DOHH2 (cell line): ENCODE results near the gene CABLES1.

Source experiments
- H3F3A ChIP-seq: fragments of 200-600 bp; sonication (generic), shearing (Covaris generic); 2 replicates; pipeline ENCODE4 v1.6.0; 2016; ENCODE audit warnings: antibody characterized with exemption, mild to moderate bottlenecking; ENCODE audit not compliant: control insufficient read depth, insufficient read depth
- H3K27ac ChIP-seq: fragments of 200-600 bp; sonication (generic); 2 replicates; pipeline ENCODE4 v1.5.1; 2014; ENCODE audit warnings: low read depth, mild to moderate bottlenecking, low read length, moderate library complexity
- H3K27me3 ChIP-seq: fragments of 200-600 bp; sonication (generic); 2 replicates; pipeline ENCODE4 v1.6.1; 2014; ENCODE audit warnings: mild to moderate bottlenecking, low read length, mixed read lengths; ENCODE audit not compliant: control insufficient read depth
- H3K36me3 ChIP-seq: fragments of 200-600 bp; sonication (generic); 2 replicates; pipeline ENCODE4 v1.6.1; 2014; ENCODE audit warnings: mild to moderate bottlenecking, low read length, moderate library complexity, mixed read lengths; ENCODE audit not compliant: control insufficient read depth
- H3K4me1 ChIP-seq: fragments of 200-600 bp; sonication (generic); 2 replicates; pipeline ENCODE4 v1.6.1; 2014; ENCODE audit warnings: mild to moderate bottlenecking, low read length, mixed read lengths; ENCODE audit not compliant: control insufficient read depth
- H3K4me2 ChIP-seq: fragments of 200-600 bp; sonication (generic); 2 replicates; pipeline ENCODE4 v1.6.0; 2014; ENCODE audit warnings: mild to moderate bottlenecking, low read length, moderate library complexity
- H3K4me3 ChIP-seq: fragments of 200-600 bp; sonication (generic); 2 replicates; pipeline ENCODE4 v1.5.1; 2014; ENCODE audit warnings: mild to moderate bottlenecking, low read length, mixed read lengths
- H3K79me2 ChIP-seq: fragments of 200-600 bp; sonication (generic); 2 replicates; pipeline ENCODE4 v1.6.1; 2014; ENCODE audit warnings: mild to moderate bottlenecking, low read length, mixed read lengths; ENCODE audit not compliant: control insufficient read depth
- H3K9me2 ChIP-seq: fragments of 200-600 bp; sonication (generic); replicated peaks from 2 replicates; pipeline ENCODE4 v1.6.1; 2014; ENCODE audit warnings: mild to moderate bottlenecking, low read length, mixed read lengths; ENCODE audit not compliant: control insufficient read depth
- H3K9me3 ChIP-seq: fragments of 200-600 bp; sonication (generic); 2 replicates; pipeline ENCODE4 v1.6.1; 2014; ENCODE audit warnings: antibody characterized with exemption, low read length, mixed read lengths; ENCODE audit not compliant: control insufficient read depth, insufficient read depth
- H4K20me1 ChIP-seq: fragments of 200-600 bp; sonication (generic); 2 replicates; pipeline ENCODE4 v1.6.0; 2014; ENCODE audit warnings: low read depth, mild to moderate bottlenecking, antibody characterized with exemption, low read length, moderate library complexity; ENCODE audit not compliant: control insufficient read depth, insufficient read depth
- CTCF ChIP-seq: fragments of 200-600 bp; sonication (generic); IDR thresholded peaks from one replicate; pipeline ENCODE4 v1.5.1; 2014; ENCODE audit warnings: antibody characterized with exemption, mild to moderate bottlenecking, low read depth, low read length; ENCODE audit not compliant: poor library complexity, severe bottlenecking
- EZH2phosphoT487 ChIP-seq: fragments of 200-600 bp; sonication (generic); IDR thresholded peaks from 2 replicates; pipeline ENCODE4 v1.6.1; 2017; ENCODE audit warnings: borderline replicate concordance, mild to moderate bottlenecking, antibody characterized with exemption, low read length, moderate library complexity, mixed read lengths

Gene CABLES1

GRCh38 chr18:23247331-23247730, 112.0 kb downstream of the CABLES1 start:
- H3K4me2 ChIP-seq: no peak overlapping the region
- H3K27me3 ChIP-seq: no peaks in the 10 kb centered on the region
- no peak for TF ChIP-seq EZH2phosphoT487
- TF ChIP-seq CTCF: no peak
- no peaks in the 10 kb centered on the region for H3K9me2 ChIP-seq
- no peak overlapping the region for H3K27ac ChIP-seq
- no peak overlapping the region for H3K4me3 ChIP-seq
- peaks cover 9% of the 10 kb centered on the region for H3K4me1 ChIP-seq
- H3K79me2 ChIP-seq: no peaks in the 10 kb centered on the region
- no peaks in the 10 kb centered on the region for H3F3A ChIP-seq
- H3K36me3 ChIP-seq: no peaks in the 10 kb centered on the region
- no peaks in the 10 kb centered on the region for H4K20me1 ChIP-seq
- H3K9me3 ChIP-seq: no peaks in the 10 kb centered on the region

- Histone ChIP-seq H3K9me3 (no peaks in the 10 kb centered on the region), H3F3A (no peaks in the 10 kb centered on the region), H3K27ac (no peak overlapping the region), H3K4me3 (no peak overlapping the region), H3K4me1 (peaks cover 4% of the 10 kb centered on the region), H4K20me1 (no peaks in the 10 kb centered on the region), H3K4me2 (no peak overlapping the region), H3K79me2 (no peaks in the 10 kb centered on the region), H3K36me3 (no peaks in the 10 kb centered on the region), H3K9me2 (no peaks in the 10 kb centered on the region), H3K27me3 (no peaks in the 10 kb centered on the region)
- TF ChIP-seq EZH2phosphoT487: no peak
- TF ChIP-seq CTCF: no peak
Measured at GRCh38 chr18:23247896-23248295, 112.6 kb downstream of the CABLES1 start.

- Histone ChIP-seq H3K4me1 (peaks cover 6% of the 10 kb centered on the region), H3K27me3 (no peaks in the 10 kb centered on the region), H3K9me3 (no peaks in the 10 kb centered on the region), H4K20me1 (no peaks in the 10 kb centered on the region), H3K36me3 (no peaks in the 10 kb centered on the region), H3K4me3 (no peak overlapping the region), H3K79me2 (no peaks in the 10 kb centered on the region), H3K9me2 (no peaks in the 10 kb centered on the region), H3K27ac (no peak overlapping the region), H3K4me2 (no peak overlapping the region), H3F3A (no peaks in the 10 kb centered on the region)
- no peak for TF ChIP-seq CTCF
- no peak for TF ChIP-seq EZH2phosphoT487
Measured at GRCh38 chr18:23248826-23249225, 113.5 kb downstream of the CABLES1 start.

GRCh38 chr18:23249348-23249747, 114.1 kb downstream of the CABLES1 start:
- H4K20me1 ChIP-seq: no peaks in the 10 kb centered on the region

More at GRCh38 chr18:23249348-23249747, 114.1 kb downstream of the CABLES1 start:
- Histone ChIP-seq H3K4me3 (no peak overlapping the region), H3K79me2 (no peaks in the 10 kb centered on the region), H3K9me3 (no peaks in the 10 kb centered on the region), H3F3A (no peaks in the 10 kb centered on the region), H3K27me3 (no peaks in the 10 kb centered on the region), H3K4me1 (peaks cover 9% of the 10 kb centered on the region), H3K9me2 (no peaks in the 10 kb centered on the region), H3K36me3 (no peaks in the 10 kb centered on the region), H3K4me2 (no peak overlapping the region), H3K27ac (no peak overlapping the region)
- TF ChIP-seq EZH2phosphoT487 (no peak), CTCF (no peak)
